AG09309 (cell line): ENCODE measurements around the gene RETSAT.
"Not testable (repeated sequence)": the region's sequence is repeated elsewhere in the genome, so short reads cannot be mapped to it uniquely, and the experiment has no call there.

Experiments
- DNase-seq: peaks from one replicate; pipeline ENCODE4 v3.0.0-alpha.2; 2010; ENCODE audit warnings: low read depth
- H3K4me3 ChIP-seq: 2 replicates; pipeline ENCODE4 v1.5.1; 2011; ENCODE audit warnings: mild to moderate bottlenecking, low read depth, low read length, moderate library complexity; ENCODE audit not compliant: control insufficient read depth
- TF ChIP-seq, protein P1 (sequence below): IDR thresholded peaks from 2 replicates; pipeline ENCODE4 v1.5.1; 2011; ENCODE audit warnings: mild to moderate bottlenecking, low read depth, low read length, inconsistent platforms; ENCODE audit not compliant: insufficient read depth, control insufficient read depth; ENCODE audit errors: missing control alignments

RETSAT gene

DNA sequence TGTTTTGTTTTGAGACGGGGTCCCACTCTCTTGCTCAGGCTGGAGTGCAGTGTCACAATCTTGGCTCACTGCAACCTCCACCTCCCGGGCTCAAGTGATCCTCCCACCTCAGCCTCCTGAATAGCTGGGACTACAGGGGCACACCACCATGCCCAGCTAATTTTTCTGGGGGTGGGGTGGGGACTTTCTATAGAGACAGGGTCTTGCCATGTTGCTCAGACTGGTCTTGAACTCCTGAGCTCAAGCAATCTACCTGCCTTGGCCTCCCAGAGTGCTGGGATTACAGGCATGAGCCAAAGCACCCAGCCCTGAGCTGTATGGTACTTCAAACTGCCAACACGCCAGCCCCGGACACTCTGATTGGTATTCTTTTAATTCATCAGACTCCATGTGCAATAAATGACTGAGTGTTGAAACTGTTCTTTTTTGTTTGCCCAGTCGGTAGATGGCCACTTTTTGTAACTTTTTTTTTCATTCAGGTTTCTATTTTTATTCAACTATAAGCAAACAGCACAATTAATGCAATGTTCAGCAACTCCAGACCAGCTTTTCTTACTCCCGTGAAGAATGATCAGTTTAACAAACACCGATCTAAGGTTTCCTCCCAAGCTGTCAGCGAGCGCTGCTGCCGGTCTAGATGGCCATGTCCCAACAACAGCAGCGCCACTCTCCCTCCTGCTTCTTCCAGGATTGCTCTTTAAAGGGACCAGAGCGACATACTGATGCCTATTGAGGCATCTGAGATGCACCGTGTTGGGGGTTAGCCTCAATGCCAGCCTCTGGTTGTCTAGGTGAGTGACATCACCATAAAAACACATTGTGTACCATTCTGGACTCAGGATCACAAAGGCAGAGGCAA, 14.1 kb downstream of the RETSAT start:
- no peak for DNase-seq
- H3K4me3 ChIP-seq: no peak overlapping the region
- TF ChIP-seq, protein P1, sequence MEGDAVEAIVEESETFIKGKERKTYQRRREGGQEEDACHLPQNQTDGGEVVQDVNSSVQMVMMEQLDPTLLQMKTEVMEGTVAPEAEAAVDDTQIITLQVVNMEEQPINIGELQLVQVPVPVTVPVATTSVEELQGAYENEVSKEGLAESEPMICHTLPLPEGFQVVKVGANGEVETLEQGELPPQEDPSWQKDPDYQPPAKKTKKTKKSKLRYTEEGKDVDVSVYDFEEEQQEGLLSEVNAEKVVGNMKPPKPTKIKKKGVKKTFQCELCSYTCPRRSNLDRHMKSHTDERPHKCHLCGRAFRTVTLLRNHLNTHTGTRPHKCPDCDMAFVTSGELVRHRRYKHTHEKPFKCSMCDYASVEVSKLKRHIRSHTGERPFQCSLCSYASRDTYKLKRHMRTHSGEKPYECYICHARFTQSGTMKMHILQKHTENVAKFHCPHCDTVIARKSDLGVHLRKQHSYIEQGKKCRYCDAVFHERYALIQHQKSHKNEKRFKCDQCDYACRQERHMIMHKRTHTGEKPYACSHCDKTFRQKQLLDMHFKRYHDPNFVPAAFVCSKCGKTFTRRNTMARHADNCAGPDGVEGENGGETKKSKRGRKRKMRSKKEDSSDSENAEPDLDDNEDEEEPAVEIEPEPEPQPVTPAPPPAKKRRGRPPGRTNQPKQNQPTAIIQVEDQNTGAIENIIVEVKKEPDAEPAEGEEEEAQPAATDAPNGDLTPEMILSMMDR: no peak

DNA sequence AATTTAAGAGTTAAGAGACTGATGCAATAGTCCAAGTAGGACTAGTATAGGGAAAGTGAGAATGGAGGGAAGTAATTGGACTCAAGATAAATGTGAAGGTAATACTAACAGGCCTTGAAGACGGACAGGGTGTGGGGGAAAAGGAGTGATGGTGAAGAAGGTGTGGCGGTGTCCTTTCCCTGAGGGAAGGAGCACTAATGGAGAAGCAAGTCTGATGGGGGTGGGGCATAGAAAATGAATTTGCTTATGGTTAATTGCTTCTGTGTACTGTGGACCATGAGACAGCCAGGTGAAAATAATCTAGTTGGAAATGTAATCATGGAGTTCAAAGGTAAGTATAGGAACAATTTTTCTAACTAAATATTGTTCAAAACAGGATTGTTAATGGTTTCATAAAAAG, 19.4 kb downstream of the RETSAT start:
- DNase-seq: no peak
- no peak overlapping the region for H3K4me3 ChIP-seq
- TF ChIP-seq, protein P1: no peak

DNA sequence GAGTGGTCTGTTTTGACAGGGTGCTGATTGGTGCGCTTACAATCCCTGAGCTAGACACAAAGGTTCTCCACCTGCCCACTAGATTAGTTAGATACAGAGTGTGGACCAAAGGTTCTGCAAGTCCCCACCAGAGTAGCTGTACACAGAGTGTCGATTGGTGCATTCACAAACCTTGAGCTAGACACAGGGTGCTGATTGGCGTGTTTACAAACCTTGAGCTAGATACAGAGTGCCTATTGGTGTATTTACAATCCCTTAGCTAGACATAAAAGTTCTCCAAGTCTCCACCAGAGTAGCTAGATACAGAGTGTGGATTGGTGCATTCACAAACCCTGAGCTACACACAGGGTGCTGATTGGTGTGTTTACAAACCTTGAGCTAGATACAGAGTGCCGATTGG, 20.5 kb downstream of the RETSAT start:
- H3K4me3 ChIP-seq, DNase-seq: not testable (repeated sequence)

DNA sequence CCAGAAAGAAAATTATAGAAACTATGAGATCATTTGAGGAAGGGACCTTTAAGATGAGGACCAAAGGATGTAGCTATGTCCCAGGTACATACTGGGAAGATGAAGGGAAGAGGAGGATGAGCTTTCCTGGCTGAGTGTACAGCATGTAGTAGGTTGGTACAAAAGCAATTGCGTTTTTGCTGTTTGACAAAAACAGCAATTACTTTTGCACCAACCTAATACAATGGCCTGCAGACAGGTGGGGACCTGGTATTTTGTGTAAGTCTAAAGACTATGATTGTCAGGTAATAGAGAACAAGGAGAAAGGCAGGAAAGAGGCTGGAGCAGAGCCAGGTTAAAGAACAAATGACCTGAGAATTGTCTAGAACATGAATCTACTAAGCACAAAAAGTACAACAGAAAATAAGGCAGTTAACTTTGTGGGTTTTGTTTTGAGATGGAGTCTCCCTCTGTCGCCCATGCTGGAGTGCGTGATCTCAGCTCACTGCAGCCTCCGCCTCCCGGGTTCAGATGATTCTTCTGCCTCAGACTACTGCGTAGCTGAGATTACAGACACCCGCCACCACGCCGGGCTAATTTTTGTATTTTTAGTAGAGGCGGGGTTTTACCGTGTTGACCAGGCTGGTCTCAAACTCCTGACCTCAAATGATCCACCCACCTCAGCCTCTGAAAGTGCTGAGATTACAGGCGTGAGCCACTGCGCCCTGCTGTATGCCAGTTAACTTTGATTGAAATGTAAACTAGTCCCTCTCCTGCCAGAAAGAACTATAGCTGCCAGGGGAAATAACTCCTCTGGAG, 23.3 kb downstream of the RETSAT start:
- TF ChIP-seq, protein P1: no peak
- H3K4me3 ChIP-seq: no peak overlapping the region
- DNase-seq: no peak

DNA sequence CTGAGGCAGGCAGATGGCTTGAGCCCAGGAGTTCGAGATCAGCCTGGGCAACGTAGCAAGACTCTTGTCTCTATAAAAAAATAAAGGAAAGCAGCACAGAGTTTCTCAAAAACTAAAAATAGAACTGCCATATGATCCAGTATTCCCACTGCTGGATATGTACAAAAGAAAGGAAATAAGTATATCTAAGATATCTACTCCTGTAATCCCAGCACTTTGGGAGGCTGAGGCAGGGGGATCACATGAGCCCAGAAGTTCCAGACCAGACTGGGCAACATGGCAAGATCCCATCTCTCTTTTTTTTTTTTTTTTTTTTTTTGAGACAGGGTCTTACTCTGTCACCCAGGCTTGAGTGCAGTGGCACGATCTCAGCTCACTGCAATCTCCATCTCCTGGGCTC, 24.6 kb downstream of the RETSAT start:
- not testable (repeated sequence) for H3K4me3 ChIP-seq, DNase-seq

DNA sequence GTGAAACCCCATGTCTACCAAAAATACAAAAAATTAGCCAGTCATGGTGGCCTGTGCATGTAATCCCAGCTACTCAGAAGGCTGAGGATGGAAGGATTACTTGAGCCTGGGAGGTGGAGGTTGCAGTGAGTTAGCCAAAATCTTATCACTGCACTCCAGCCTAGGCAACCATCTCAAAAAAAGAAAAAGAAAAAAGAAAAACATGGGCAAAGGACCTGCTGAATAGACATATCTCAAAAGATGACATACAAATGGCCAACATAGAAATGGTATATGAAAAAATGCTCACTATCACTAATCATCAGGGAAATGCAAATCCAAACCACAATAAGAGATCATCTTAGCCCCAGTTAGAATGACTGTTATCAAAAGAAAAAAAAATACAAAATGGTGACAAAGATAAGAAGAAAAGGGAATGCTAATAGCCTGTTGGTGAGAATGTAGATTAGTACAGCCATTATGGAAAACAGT, 25.1 kb downstream of the RETSAT start:
- DNase-seq: no peak
- TF ChIP-seq, protein P1: no peak
- no peak overlapping the region for H3K4me3 ChIP-seq

DNA sequence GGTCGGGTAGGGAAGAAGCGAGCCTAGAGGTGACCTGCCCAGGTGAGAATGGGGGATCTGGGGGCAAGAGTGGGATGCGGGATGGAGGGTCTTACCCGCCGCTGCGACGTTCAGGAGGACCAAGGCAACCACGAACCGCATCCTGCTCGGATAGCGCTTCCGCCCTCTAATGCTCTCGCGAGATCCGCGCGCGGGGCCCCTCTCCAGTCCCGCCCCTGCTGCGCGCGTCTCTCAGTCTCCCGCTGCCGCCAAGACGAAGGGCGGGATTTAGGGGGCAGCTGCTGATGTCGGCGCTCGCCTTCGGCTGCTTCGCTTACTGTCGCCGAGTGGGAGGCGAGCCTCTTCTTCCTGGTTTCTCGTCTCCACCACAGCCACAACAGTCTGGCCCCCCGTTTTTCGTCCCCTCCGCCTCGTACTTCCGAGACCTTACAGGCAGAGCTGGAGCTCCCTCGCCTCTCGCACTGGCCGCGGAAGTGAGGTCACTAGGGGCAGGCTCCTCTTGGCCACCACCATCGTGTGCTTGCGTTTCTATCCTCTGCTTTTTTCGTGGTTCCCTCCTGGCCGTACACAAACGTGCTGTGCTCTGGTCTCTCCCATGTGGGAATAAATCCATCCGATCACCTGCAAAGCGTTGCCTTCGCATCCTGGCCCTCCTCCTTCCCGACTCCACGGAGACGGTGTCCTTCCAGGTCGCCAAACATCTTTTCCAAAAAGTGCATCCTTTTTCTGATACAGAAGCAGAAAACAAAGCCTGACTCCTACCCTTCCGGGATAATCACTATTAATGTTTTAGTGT, 26.3 kb downstream of the RETSAT start, which contains the start of gene TGOLN2:
TSS of gene TGOLN2 (minus strand) at position 168 of the 796 bp plus-strand sequence. CDS start at position 141, 27 bp downstream.
- DNase-seq: no peak
- peak within 1 kb of the TSS; percentile 91 for H3K4me3 ChIP-seq
- TF ChIP-seq, protein P1: no peak
